NCI-H1694 treated with DMSO at 0.1 percent for 48 hours (cell line): ENCODE data around the gene AGMAT.

Experiments used
- DNase-seq: peaks from one replicate; lab custom pipeline; 2025; lab: John Stamatoyannopoulos, UW

AGMAT gene

DNA sequence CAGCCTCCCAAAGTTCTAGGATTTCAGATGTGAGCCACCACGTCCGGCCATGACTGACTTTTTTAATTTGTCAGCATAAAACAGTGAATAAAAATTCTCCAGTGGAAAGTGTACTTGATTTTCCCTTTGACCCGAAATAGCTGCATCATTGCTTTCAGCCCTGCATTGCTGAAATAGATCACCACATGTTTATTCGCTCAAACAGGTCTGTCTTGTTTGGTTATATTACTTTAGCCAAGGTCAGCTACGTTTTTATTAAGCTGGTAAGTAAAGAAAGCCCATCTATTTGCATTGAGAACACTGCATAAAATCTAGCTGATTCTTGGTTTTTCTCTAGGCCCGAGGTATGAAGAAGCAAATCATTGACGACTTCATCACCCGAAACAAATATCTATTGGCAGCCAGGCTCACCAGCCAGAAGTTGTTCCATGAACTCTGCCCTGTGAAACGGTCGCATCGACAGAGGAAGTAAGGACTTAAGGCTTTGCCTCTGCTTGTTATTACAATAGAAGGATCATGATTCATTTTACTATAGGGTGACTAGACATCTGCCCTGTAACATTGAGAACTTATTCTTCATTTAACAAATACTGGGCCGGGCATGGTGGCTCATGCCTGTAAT lies 25.6 kb downstream of the AGMAT start:
- no peak for DNase-seq

DNA sequence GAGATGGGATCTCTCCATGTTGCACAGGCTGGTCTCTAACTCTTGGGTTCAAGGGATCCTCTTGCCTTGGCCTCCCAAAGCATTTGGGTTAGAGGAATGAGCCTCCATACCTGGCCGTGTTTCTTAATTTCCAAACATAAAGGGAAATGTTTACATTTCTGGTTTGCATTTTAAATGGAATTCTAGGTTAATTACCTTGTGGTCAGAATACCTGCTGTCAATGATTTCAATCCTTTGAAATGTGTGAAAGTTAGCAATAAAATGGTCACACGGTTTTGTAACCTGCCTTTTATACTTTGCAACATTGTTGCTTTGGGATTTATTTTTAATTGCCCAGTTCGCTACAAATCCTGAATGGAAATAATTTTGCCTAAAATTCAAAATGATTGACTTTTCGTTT lies 26.3 kb downstream of the AGMAT start:
- DNase-seq, result no peak

DNA sequence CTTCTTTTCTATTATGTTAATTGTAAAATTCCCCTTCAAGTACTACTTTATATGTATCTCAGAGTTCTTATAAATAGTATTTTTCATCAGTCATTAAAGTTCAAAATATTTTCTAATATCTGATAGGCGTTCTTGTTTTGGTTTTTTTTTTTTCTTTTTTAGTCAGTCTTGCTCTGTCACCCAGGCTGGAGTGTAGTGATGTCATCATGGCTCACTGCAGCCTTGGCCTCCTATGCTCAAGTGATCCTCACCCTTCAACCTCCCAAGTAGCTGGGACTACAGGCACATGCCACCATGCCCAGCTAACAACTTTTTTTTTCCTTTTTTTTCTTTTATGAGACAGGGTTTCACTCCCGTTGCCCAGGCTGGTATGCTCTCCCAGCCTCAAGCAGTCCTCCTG lies 27.3 kb downstream of the AGMAT start:
- no peak for DNase-seq

DNA sequence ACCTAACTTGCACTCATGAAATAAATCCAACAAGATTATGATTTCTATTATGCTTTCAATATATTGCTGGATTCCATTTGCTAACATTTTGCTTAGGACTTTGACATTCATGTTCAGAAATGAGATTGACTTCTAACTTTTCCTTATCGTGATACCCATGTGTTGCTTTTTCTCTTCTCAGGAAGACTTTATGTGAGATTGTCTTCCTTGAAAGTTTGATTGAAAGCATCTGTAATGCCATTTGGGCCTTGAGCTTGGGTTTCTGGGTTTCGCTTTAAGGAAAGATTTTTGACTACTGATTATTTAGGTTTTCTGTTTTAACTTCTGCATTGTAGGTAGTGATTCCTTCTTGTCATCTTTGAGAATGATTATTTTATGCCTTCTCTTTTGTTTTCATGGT lies 27.8 kb downstream of the AGMAT start:
- no peak for DNase-seq

DNA sequence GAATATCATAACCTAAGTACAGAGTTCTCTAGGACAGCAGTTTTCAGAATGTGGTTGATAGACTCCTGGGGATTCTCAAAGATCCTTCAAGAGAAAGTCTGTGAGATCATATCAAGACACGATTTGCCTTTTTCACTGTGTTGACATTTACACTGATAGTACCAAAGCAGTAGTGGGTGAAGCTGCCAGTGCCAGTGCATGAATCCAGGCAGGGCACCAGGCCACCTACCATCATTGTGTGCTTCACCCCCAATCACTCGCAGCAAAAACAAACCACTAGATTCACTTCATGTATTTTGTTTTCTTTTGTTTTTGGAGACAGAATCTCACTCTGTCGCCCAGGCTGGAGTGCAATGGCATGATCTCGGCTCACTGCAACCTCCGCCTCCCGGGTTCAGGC lies 34.3 kb downstream of the AGMAT start:
- no peak for DNase-seq

DNA sequence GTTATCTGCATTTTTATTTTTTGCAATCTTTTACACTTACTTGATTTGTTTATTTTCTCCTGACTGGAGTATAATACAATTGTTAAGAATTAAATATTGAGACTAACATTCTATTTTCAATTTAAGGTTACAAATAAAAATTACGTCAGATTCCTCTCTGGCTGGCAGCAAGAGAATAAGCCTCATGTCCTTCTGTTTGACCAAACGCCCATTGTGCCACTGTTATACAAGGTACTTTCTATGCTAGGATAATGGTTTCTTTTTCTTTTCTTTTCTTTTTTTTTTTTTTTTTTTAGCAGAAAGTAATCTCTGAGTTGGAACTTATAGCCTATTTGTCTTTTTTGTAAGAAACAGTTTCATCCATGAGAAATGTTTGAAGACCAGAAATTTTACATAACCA lies 38.2 kb downstream of the AGMAT start:
- no peak for DNase-seq

DNA sequence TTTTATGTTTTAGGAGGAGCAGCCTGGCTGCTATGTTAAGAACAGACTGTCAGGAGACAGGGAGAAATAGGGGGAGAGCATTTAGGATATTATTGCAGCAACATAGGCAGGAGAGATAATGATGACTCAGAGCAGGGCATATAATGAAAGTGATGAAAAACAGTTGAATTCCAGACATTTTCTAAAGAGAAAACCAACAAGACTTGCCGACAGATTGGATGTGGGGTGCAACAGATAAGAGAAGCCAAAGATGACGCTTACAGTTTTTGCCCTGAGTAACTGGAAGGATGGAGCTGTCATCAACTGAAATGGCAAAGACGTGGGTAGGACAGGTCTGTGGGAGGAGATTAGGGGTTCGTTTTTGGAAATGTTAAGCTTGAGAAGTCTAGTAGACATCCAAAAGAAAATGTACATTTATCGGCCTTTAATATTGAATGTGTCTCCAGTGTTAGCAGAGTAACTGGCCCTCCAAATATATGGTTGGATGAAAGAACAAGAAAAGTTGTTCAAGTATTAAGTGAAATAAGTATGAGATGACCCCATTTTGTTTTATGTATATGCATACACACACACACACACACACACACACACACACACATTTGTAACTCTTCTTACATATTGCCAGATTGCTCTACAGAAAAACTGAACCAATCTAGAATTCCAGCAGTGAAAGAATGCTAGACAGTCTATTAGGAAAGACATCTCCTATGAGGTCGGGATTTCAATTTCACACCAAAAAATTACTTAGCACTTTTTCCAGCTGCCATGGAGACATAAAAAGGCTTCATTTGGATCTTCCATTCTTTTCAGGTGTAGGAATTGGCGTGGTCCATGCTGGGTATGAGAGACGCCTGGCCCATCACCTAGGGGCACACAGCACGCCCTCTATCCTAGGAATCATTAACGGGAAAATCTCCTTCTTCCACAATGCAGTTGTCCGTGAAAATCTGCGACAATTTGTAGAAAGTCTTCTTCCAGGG lies 41.0 kb downstream of the AGMAT start:
- DNase-seq, result no peak

DNA sequence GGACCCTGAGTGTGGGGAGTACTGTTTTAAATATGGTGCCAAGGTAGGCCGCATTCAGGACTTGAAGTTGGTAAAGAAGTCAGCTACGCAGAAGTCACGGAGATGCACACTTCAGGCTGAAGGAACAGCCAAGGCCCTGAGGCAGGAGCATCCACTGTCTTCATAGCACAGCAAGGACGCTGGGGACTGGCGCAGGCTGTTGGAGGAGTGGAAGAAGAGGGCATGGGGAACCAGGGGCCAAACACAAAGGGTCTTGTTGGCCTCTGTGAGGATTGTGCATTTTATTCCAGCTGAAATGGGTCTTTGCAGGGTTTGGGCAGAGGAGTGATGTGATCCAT lies 41.6 kb downstream of the AGMAT start:
- DNase-seq, result no peak

DNA sequence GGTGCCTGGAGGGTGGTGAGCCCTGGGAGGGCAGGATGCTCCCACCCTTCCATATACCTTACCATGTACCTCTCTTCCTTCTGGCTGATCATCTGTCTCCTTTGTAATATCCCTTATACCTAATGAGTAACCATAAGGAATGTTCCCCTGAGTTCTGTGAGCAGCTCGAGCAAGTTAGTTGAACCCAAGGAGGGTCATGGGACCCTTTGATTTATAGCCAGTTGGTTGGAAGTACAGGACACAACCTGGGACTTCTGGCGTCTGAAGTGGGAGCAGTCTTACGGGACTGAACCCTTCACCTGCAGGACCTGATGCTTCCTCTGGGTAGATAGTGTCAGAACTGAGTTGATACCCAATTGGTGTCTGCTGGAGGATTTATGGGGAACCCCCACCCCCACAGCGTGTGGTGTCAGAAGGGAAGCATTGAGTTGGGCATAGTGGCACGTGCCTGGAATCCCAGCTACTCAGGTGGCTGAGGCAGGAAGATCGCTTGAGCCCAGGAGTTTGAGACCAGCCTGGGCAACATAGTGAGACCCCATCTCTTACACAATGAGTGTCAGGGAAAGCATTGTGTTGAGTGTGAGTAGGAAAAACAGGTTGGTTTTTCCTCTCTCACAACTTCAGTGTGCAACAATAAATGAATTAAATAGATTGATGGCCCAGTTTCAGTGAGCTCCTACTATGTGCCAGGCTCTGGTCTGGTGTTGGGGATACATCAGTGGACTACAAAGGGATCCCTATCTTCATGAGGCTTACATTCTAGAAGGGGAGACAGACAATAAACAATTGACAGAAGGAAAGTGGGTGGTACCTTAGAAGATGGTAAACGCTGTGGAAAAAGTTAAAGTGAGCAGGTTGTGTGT lies 42.2 kb downstream of the AGMAT start:
- no peak for DNase-seq

DNA sequence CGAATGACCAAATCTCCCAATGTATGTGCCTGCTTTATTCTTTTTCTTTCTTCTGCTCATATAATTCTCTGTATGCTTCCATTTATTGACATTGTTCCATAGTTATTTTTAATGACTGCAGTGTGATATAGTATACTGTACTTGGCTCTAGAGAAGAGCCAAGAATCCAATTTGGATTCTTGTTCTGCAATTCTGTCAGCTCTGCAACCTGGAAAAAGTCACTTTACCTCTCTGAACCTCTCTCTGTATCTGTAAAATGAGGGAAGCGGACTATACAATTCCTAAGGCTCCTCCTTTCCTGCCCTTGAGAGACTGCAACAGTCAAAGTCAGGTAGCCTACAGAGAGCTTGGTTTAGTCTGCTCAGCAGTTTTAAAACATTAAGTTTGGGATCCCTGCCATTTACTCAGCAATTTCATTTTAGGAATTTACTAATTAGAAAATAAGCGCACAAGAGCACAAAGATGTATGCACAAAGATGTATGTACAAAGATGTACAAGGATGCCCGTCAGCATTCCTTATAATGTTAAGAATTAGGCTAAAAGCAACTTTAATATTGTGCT lies 43.5 kb downstream of the AGMAT start:
- DNase-seq, result no peak

DNA sequence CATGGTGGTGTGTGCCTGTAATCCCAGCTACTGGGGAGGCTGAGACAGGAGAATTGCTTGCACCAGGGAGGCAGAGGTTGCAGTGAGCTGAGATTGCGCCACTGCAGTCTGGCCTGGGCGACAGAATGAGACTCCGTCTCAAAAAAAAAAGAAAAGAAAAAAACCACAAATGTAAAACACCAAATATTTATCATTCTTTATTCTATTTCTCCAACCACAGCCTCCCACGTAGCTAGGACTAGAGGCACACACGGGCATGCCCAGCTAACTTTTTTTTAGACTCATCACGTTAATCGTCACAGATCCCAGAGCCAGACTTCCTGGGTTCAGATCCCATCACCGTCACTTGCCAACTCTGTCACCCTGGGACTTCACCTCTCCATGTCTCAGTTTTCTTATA lies 44.7 kb downstream of the AGMAT start:
- no peak for DNase-seq

DNA sequence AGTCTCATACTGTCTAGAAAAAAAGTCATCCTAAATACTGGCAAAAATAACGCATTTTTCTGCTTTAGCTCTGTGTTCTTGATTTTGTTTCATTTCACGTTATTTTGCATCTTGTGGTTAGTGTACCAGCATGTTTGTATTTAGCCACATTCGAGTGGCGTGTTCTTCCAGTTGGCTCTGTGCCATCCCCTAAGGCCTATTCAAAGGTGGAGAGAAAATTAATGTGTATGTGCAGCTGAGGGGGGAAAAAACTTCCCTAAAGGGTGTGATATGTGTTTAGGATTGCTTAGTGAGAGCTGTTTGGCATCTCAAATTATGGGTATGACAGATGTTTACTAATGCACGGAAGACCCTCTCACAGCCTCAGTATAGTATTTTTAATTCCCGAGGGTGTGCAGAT lies 46.1 kb downstream of the AGMAT start:
- peak; percentile 12 for DNase-seq

DNA sequence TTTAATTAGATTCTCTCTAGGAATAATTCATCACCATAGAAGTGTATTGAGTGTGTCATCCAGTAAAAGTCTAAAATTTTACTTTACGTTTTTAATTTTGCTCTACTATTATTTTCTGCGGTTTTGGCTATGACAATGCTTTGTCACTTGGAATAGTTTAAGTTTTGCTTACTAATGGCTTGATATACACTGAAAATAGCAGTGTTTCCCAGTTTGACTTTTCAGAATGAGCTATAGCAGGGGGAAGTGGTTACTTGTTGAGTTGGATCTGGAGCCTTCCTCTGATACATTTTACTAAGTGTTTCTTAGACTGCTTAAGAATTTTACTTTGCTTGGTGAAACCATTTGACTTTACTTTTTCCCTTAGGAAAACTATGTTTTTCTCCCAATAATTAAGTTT lies 53.2 kb downstream of the AGMAT start:
- DNase-seq, result no peak

DNA sequence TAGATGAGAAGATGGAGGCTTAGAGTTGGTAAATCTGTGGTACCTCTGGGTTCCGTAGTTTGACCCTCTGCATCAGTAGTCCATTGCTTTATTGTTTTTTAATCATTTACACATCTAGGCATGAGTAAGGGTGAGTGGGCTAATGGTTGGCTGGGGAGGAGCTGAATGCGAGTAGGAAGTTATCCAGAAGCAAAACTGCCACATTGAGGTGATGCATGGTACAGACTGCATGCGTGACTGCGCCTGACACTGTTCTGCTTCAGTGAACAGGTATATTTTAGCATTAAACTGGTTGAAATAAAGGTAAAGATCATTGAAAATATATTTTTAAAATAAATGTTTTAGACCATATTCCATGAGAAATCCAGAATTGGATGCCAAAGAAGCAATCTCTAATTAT lies 53.8 kb downstream of the AGMAT start:
- no peak for DNase-seq

DNA sequence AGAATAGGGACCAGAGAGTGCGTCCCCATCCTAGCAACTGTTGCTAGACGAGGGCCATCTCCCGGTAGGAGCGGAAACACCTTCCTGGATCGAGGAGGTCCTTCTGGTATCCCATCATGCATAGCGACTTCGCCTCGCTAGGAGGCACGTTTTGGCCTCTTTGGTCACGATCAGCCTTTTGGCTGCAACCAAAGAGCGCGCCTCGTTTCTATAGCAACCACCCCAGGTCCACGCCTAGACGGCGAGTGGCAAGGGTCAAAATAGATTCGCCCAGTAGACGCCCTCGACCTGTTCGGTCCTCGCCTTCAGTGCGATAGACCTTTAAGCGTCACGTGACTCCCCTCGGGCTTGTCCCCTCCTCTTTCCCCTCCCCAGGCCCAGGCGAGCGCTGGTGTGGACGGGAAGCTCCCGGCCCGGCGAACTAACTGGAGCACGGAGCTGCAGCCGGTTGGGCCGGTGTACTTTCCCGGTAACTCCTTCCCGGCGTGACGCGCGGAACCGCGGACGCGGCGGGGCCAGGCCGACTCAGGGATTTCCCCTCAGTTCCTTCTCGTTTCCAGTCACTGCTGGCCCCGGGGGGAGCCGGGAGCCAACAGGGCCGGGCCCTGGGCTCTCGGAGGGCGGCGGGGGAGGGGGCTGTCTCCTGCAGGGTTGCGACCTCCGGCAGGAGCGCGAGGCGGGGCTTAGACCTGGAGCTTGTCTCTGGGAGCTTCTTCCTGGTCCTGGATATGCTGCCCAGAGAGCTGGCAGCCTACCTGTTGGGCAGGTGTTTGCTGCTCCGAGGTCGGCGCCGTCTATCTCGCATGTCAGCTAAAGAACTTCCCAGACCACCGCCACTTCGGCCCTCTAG lies 58.1 kb downstream of the AGMAT start, which contains the start of gene DNAJC16:
Gene DNAJC16 (plus strand): TSS at position 359 of the 850 bp plus-strand sequence. CDS start 2,258 bp downstream, outside the sequence.
- peak; percentile 99 for DNase-seq

DNA sequence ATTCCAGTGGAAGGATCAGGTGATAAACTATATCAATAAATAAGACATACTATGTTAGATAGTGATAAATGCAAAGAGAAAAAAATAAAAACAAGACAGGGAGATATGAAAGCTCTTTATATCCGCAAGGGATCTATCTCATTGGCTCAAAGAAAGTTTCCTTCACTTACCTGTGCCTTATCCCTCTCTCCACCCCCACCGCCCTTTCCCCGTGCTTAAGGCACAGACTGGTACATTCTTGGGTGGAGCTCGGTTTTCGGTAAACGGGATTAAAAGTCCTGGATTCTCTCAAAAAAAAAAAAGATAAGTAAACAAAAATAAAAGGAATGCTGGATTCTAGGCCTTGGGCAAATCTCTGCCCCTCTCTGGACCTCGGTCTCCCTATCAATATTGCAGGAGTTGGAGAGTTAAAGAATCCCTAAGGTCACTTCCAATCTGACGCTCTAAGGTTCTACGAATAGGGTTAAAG lies 58.8 kb downstream of the AGMAT start:
- no peak for DNase-seq

DNA sequence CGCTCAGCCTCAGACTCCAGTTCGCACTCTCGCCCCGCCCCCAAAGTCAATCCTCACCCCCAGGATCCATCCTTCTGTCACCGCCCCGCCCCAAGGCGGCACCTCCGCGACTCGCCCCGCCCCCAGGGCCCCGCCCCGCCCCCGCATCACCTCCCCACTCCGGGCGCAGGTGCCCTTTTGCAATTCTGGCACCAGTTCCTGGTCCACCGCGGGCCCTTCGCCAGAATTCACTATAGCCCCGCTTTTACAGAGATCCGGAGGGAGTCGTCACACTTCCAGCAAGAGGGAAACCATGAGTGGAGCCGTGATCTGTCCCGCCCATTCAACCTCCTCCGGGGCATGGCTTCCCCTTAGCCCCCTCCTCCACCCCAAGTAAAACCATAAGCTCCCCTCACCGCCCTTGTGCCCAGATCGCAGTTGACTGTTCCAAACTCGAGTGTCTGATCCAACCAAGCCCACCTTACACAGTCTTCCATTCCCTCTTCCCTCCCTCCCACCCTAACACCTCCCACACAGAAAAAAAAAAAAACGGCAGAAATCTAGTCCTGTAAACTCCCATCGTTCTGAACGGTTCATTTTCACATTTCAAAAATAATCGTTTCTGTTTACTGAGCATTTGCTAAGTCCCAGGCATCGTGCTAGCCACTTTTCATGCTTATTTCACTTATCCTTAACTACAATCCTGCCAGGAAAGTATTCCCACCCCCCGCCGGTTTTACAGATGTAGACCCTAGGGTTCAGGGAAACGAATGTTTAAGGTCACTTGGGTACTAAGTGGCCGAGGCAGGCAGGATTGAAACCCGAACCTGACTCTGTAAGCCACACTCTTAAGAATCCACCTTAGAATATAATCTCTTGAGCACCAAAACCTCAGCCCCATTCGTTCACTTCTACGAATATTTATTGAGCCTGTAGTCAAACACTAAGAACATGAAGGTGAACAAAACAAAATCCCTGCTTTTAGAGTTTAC lies 59.5 kb downstream of the AGMAT start:
- peak; percentile 44 for DNase-seq

DNA sequence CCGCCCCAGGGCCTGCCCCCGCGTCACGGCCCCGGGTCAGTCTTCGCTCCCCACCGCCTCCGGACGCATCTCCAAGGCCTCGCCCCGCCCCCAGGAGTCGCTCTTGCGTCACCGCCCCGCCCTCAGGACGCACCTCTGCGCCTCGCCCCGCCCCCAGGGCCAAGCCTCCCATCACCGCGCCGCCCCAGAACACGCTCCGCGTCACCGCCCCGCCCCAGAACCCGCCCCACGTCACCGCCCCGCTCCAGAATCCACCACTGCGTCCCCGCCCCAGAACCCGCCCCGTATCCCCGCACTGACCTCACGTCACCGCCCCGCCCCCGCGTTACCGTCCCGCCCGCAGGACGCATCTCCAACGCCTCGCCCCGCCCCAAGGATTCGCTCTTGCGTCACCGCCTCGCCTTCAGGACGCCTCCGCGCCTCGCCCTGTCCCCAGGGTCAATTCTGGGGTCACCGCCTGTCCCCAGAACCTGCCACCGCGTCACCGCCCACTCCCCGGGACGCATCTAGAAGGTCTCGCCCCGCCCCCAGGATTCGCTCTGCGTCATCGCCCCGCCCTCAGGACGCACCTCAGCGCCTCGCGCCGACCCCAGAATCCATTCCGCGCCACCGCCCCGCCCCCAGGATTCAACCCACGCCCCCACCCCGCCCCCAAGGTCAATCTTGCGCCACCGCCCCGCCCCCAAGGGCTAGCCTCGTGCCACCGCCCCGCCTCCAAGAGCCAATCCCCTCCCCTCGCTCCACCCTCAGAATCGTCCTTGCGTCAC lies 60.4 kb downstream of the AGMAT start:
- peak; percentile 80 for DNase-seq

DNA sequence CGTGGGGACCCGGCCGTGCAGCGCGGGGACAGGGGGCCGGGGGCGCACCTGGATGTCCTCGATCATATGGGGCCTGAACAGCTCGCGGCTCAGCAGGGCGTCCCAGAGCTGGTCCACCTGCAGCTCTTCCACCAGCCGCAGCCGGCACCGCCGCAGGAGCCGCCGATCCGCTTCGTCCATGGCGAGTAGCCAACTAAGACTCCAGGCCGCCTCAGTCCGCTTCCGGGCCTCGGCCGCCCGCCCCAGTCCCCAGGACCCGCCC lies 60.9 kb downstream of the AGMAT start, which contains the start of gene CASP9:
Gene CASP9 (minus strand): TSS at position 195 of the 262 bp plus-strand sequence. CDS start 15 bp downstream, at position 180.
- DNase-seq, result no peak
